ENCODE data around the gene PPP4R1. TPM values are rescaled to one million over a fixed set of nuclear protein-coding genes. Genes with fewer than 3 reads are reported as not detected.

The PPP4R1 gene
- total RNA-seq, 1 experiment from 2014 or later: 66.7 TPM

- DNase-seq (ENCODE audit: low read depth, low spot score) (no peak), ATAC-seq (no peak)
- Histone ChIP-seq H3K4me2 (ENCODE audit: low read length) (no peak overlapping the region), H3K79me2 (ENCODE audit: insufficient read depth, low read length) (no peaks in the 10 kb centered on the region), H3K27ac (ENCODE audit: low read depth, low read length) (no peak overlapping the region), H3K4me3 (replicated peaks in 1 of 2; ENCODE audit: low read depth in 1 of 2, low read length in 2 of 2) (no peak overlapping the region), H2AFZ (ENCODE audit: low read depth, low read length, poor library complexity, severe bottlenecking) (no peak overlapping the region), H4K20me1 (ENCODE audit: insufficient read depth) (no peaks in the 10 kb centered on the region), H3K36me3 (ENCODE audit: control insufficient read depth in 1 of 2, insufficient read depth in 2 of 2, low read length in 2 of 2) (no peaks in the 10 kb centered on the region), H3K9ac (ENCODE audit: low read length) (no peak overlapping the region), H3K9me3 (ENCODE audit: control insufficient read depth in 1 of 2, insufficient read depth in 1 of 2, low read depth in 1 of 2, low read length in 2 of 2) (no peaks in the 10 kb centered on the region), H3K9me2 (ENCODE audit: insufficient read depth) (no peaks in the 10 kb centered on the region), H3K4me1 (ENCODE audit: control insufficient read depth in 1 of 2, insufficient read depth in 2 of 2, low read length in 2 of 2) (peaks cover 14 to 27% of the 10 kb centered on the region in 2 experiments), H3K27me3 (ENCODE audit: insufficient read depth, low read length) (no peaks in the 10 kb centered on the region)
- no peak for TF ChIP-seq YY1 (IDR thresholded peaks at IDR 0.05; ENCODE audit: extremely low read depth, insufficient replicate concordance, low read depth, low read length)
- TF ChIP-seq FOSL1 (IDR thresholded peaks at IDR 0.05; ENCODE audit: low read depth): no peak
- no peak for TF ChIP-seq TCF7L2 (IDR thresholded peaks at IDR 0.05; ENCODE audit: borderline replicate concordance, extremely low read depth, insufficient read depth, insufficient read length)
- TF ChIP-seq EZH2phosphoT487 (IDR thresholded peaks at IDR 0.05; ENCODE audit: borderline replicate concordance): no peak
- no peak for TF ChIP-seq JUND (IDR thresholded peaks at IDR 0.05)
- no peak for TF ChIP-seq SRF (IDR thresholded peaks at IDR 0.05; ENCODE audit: low read depth)
- no peak for TF ChIP-seq REST (IDR thresholded peaks at IDR 0.05; ENCODE audit: low read depth)
- TF ChIP-seq SIN3A (IDR thresholded peaks at IDR 0.05; ENCODE audit: low read depth): no peak
- TF ChIP-seq RAD21 (IDR thresholded peaks at IDR 0.05; ENCODE audit: low read depth): no peak
- TF ChIP-seq ZFX (IDR thresholded peaks at IDR 0.05): no peak
- no peak for TF ChIP-seq MAX (IDR thresholded peaks at IDR 0.05)
- no peak for TF ChIP-seq ZBTB33 (IDR thresholded peaks at IDR 0.05; ENCODE audit: extremely low read depth, insufficient replicate concordance, low read length)
- no peak for TF ChIP-seq POLR2AphosphoS5 (IDR thresholded peaks at IDR 0.05; ENCODE audit: low read depth, low read length)
- intact Hi-C loops (cut with micrococcal nuclease): no loop called here
- POLR2A ChIA-PET: no interaction called here
- CTCF ChIA-PET: interaction anchor here (1.0 kb wide), 1 partner anchor 17 kb away, joined by 3 read pairs; no protein-coding TSS in a partner anchor
- BruUV-seq (replicated peaks): no TSS peak
- RAD21 ChIA-PET (ENCODE audit: low non-redundant PET in 1 of 2, low total read pairs in 2 of 2, uncharacterized antibody in 2 of 2, unreplicated experiment in 2 of 2): no interaction called here
Observed at GRCh38 chr18:9629709-9630108, 15.3 kb upstream of the PPP4R1 start.

Measured in HCT116 (cell line).